Activated CD4-positive, alpha-beta T cell treated with anti-CD3 and anti-CD28 coated beads, Interleukin-10, Interleukin-2, amounts not matched to agents 100 ng/mL and 50 ng/mL, durations not matched to agents 16 hours and 8 hours (primary cell): ENCODE measurements around the gene KCNQ1OT1.

Experiments
- DNase-seq: peaks from one replicate; pipeline ENCODE4 v3.0.0-alpha.2; 2020

KCNQ1OT1 gene

GRCh38 chr11:2666401-2666741 lies 33.4 kb downstream of the KCNQ1OT1 start:
- no peak for DNase-seq

- no peak for DNase-seq
These were observed 34.0 kb downstream of the KCNQ1OT1 start for GRCh38 chr11:2665526-2666400.

GRCh38 chr11:2664791-2665525 lies 34.8 kb downstream of the KCNQ1OT1 start:
- DNase-seq: no peak

DNA sequence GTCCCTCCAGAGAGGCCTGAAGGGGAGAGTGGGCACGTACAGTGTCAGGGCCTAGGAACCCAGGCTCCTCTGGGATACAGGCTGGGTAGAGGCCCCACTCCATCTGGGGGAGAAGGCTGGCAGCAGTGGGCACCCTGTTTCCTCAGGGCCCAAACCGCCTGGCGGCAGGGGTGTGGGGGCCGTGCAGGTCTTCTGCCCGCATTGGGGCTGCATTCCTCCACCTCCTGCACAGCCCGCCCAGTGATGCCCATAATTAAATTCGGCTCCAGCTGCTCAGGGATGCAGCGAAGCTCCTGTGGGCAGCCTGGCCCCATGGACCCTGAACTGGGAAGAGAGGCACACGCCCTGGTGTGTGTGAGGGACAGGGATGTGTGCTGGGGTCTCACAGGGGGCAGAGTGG lies 35.4 kb downstream of the KCNQ1OT1 start:
- DNase-seq: no peak

DNA sequence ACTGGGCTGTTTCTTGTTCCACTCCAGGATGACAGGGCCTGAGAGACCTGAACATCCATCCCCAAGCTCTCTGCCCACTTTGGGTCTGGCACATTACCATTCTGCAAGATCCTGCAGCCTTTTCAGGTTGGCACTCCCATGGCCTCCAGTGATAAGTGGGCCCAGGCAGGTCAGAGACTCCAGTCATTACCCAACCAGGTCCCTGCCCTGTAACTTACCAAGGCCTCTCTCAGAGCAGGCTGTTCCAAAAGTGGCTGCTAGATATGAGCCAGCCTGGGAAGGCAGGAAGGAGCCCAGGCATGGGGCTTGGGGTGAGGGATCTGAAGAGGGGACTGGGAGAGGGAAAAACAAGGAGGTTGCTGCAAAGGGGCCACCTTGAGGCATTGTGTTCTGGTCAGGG lies 35.9 kb downstream of the KCNQ1OT1 start:
- DNase-seq: no peak

- no peak for DNase-seq
These were observed 36.3 kb downstream of the KCNQ1OT1 start for GRCh38 chr11:2663506-2663905.

DNA sequence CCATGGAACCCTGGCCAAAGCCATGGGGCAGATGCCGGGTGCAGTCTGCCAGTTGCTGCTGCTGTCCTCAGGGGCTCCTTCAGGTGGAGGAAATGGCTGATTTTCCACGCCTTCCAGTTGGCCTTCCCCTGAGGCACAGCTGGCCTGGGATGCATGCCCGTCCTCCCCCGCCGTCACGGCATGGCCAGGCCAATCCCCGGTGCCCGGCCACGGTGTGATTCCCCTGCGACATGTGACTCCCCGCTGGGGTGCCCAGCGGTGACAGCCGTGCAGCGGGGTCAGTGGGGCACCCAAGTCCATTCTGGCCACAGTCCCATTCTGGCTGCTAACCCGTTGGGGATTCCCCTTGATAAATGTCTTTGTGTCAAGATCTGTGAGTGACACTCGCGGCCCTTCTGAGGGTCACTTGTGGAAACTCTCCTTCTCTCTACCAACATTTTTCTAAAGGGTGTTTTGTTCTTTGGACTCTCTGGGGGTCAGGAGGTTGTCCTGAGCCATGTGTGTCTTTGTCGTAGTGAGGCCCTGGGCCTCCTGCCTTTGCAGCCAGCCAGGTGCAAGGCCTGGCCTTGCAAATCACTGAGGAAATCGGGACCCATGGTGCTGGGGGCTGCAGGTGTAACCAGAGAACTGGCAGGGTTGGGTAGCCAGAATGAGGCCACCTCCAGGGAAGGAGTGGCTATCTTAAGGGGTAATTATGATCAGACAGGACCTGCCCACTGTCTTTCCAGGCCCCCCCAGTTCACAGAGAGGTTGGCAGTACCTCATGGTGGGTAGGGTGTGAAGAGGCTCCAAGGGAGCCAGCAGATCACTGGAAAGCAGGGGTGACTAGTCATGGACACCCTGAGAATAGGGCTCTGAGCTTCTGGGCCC lies 37.1 kb downstream of the KCNQ1OT1 start:
- DNase-seq: no peak

GRCh38 chr11:2662024-2662312 lies 37.8 kb downstream of the KCNQ1OT1 start:
- no peak for DNase-seq

GRCh38 chr11:2661173-2662023 lies 38.4 kb downstream of the KCNQ1OT1 start:
- no peak for DNase-seq

GRCh38 chr11:2660357-2660939 lies 39.3 kb downstream of the KCNQ1OT1 start:
- DNase-seq: no peak

GRCh38 chr11:2657697-2658284 lies 42.0 kb downstream of the KCNQ1OT1 start:
- no peak for DNase-seq

- DNase-seq: no peak
These were observed 42.9 kb downstream of the KCNQ1OT1 start for GRCh38 chr11:2656859-2657258.

- DNase-seq: no peak
These were observed 43.8 kb downstream of the KCNQ1OT1 start for GRCh38 chr11:2655834-2656622.

DNA sequence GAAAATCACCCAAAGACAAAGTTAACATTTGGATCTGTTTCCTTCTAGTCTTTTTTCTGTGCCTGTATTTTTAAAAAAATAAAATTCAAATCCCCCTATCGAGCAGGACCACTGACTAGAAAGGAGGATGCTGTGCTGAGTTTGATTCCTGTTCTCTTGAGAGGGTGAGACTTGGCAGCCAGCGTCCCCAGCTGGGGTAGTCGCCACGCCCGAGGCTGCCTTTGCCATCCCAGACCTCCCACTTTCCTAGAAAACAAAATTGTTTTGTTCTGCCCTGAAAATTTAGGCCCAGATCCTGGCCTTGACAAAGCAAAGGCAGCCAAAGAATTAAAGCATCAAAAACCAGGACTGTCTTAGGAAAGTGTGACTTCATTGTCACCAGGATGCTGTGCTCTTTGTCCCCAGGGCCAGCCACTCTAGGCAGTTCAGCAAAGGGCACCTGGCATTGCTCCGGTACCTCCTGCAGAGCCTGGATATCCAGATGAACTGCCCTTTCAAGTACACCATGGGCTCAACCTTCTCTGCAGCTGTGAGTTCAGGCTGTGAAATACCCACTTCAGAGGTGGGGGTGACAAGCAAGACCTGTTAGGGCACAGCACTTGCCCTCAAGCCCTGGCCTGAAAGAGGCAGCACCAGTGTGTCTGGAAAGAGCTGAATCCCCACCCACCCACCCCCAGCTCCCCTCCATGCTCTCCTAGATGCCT lies 44.6 kb downstream of the KCNQ1OT1 start:
- no peak for DNase-seq

DNA sequence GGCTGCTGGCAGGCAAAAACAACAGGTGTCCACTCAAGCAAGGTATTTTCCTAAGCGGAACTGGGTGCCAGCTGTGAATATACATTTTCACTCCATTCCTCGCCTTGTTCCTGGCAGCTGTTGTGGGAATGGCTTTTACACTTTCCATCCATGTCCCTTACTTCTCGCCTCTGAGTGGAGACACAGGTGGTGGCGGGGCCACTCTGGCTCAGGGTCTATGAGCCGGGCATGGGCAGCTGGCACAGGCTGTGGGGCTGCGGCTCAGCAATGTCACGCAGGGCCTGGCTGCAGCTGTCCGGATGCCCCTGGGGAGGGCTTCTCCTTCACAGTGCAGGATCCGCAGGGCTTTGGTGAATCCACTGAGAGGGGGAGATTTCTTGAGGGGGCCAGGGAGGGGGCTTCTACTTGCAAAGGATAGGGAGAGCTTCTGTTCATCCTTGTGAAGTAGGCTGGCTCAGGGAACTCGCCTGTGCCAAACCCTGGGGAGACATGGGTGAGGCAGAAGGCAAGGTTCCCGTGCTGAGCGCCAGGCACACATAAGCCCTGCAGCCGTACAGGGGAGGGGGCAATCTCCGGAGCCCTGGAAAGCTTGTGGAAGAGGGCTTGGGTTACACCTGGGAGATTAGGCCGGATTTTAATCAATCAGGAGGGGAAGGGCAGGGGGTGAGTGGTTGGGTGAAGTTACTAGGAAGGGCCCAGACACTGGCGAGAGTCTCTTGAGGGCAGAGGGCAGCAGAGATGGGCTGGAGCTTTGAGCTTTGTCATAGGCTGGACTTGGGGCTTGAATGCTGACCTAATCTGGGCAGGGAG lies 45.7 kb downstream of the KCNQ1OT1 start:
- no peak for DNase-seq

GRCh38 chr11:2653198-2653551 lies 46.6 kb downstream of the KCNQ1OT1 start:
- DNase-seq: no peak

DNA sequence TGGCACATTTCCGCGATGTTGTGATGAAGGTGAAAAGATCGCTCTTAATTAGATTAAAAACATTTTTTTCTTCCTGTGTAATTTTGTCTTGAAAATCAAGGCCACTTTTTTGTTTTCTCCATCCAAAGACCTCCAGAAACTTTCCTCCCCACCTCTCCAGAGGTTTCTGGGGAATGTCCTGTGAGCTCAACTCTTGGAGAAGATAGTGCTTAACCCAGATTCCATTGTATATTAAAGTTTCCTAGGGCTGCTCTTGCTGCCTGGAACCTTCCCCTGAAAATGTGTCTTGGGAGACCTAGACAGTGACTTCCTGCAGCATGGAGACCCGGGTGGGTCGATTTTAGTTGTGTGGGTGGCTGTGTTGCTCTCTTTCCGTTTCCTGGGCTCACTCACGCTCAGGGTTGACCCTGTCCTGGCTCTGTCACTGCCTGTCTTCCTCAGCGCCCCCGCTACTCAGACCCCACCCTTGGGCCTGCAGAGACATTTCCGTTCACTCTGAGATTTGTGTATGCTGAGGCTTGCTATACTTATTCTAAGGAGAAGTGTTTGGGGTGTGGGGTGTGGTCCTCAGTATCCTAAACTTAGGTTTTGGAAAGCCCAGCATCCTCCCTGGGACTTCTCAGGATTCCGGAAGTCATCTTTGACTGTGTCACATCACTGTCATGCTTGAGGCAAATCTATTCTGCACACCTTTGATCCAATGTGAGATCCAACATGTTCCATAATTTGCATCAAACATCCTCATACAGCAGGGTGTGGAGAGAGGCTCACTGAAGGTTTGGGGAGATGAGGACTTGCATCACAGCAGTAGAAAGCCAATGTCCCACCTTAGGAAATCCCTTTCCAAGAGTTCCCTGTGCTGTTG lies 47.2 kb downstream of the KCNQ1OT1 start:
- no peak for DNase-seq

DNA sequence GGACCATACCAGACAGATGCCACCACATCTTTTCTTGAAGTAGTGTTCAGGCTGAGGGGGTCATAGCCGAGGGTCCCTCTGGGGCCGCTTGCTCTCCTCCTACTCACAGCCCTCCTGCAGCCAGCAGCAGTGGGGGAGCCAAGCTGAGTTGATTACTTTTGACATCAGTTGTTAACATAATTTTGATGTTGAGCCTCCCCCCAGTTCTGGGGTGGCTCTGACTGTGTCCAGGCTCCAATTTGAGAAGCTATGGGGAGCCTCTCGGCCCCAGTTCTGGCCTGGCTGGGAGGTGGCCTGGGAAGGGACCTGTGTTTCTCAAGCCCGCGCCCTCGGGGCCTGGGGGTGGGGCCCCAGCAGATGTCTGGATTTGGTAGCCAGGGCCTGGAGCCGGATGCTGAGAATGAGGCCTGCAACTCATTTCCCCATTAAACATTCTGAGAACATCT lies 47.9 kb downstream of the KCNQ1OT1 start:
- no peak for DNase-seq
